ENCODE data around the gene ECE1.
"Not testable (repeated sequence)": the region's sequence is repeated elsewhere in the genome, so short reads cannot be mapped to it uniquely, and the experiment has no call there.

Gene ECE1

DNA sequence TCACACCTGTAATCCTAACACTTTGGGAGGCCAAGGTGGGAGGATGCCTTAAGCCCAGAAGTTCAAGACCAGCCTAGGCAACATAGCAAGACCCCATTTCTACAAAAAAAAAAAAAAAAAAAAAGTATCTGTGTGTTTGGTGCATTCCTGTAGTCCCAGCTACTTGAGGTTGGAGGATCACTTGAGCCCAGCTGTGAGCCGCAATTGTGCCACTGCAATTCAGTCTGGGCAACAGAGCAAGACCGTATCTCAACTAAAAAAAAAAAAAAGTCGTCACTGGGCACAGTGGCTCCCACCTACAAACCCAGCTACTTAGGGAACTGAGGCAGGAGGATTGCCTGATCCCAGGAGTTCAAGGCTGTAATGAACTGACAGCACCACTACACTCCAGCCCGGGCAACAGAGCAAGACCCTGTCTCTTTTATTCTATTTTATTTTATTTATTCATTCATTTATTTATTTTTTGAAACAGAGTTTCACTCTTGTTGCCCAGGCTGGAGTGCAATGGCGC lies 105.0 kb downstream of the ECE1 start:
- DNase-seq (ENCODE audit: low read depth in 2 of 2), result no peak

DNA sequence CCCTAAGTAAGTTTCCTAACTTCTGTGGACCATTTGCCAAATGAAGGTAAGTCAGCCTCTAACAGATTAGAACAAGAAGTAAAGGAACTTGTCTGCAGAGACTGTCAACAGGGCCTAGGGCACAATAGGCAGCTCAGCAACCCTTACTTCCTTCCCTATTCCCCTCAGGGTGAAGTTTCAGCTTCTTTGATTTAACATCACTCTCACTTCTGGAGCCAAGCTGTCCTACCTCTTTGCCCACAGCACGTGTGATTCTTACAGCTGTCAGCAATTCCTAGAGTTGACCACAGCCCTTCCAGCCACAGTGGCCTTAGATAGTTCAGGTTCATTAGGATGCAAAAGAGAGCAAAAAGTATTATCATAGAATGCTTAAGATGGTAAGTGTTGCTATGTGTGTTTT lies 106.0 kb downstream of the ECE1 start:
- no peak for DNase-seq (ENCODE audit: low read depth in 2 of 2)

DNA sequence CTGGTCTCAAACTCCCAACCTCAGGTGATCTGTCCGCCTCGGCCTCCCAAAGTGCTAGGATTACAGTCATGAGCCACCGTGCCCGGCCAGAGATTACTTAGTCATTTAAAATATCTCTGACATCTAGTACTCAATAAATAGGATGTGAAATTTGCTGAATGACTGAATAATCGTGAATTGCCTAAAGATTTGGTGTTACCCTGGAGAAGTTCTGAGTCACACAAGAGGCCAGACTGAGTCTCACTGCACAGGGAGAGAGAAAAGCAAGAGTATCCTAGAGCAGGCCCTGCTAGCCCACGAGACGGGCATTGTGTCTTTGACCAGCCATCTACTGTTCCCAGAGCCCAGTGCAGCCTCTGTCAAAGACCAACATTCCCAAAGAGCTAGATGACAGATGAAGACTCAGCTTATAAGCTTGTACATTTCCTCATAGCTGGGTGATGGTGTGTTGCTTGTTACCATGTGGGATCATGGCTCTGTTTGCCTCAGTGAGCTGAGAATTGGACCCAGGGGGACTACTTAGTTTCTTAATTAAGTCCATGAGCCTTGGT lies 108.0 kb downstream of the ECE1 start:
- DNase-seq (ENCODE audit: low read depth in 2 of 2), result no peak

- not testable (repeated sequence) for DNase-seq (ENCODE audit: low read depth in 2 of 2)
Observed at GRCh38 chr1:21178271-21178670, 112.0 kb downstream of the ECE1 start.

DNA sequence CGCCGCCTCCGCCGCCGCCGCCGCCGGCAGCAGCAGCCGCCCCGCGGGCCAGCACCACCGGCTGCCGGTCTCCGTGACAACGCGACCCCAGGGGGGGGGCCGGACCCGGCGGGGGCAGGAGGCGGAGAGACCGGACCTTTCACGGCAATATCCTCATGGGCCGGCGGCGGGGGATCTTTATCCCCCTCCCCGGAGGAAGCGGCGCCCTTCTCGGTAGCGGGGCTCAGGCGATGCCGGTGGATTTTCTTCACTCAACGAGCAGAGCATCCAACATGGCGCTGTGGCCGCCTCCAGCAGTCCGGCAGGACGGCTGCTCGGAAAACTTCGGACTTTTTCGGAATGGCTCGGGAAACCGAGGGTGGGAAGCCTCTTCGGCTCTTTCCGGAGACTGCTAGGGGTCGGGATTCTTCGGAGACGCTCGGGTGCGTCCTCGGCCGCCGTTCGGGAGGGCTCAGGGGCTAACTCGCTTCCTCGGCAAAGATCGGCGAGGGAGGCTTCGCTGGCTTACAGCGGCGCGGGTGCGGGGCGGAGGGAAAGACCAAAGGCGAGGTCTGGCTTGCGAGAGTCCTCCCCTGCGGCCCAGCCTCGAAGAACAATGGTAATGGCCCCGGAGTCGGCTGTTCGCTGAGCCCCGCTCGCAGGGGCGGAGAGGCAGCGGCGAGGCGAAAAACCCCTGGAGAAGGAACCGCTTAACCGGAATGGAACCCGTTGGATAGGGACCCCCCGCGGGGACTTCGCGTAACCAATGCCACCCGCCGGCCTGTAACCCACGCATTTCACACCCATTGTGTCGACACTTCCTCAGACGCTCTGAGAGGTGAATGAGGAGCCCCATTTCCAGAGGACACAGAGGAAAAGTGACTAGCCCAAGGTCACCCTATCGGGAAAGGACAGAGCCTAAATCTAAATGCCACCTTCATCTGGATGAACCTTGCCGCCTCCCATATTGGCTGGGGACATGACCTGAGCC lies 113.4 kb downstream of the ECE1 start, which contains the start of gene EIF4G3:
Gene EIF4G3, minus strand, starts transcription at position 312 of the 970 bp plus-strand sequence. CDS start 174,155 bp downstream, outside the sequence.
- peak; percentile 96 for DNase-seq (ENCODE audit: low read depth in 2 of 2)

DNA sequence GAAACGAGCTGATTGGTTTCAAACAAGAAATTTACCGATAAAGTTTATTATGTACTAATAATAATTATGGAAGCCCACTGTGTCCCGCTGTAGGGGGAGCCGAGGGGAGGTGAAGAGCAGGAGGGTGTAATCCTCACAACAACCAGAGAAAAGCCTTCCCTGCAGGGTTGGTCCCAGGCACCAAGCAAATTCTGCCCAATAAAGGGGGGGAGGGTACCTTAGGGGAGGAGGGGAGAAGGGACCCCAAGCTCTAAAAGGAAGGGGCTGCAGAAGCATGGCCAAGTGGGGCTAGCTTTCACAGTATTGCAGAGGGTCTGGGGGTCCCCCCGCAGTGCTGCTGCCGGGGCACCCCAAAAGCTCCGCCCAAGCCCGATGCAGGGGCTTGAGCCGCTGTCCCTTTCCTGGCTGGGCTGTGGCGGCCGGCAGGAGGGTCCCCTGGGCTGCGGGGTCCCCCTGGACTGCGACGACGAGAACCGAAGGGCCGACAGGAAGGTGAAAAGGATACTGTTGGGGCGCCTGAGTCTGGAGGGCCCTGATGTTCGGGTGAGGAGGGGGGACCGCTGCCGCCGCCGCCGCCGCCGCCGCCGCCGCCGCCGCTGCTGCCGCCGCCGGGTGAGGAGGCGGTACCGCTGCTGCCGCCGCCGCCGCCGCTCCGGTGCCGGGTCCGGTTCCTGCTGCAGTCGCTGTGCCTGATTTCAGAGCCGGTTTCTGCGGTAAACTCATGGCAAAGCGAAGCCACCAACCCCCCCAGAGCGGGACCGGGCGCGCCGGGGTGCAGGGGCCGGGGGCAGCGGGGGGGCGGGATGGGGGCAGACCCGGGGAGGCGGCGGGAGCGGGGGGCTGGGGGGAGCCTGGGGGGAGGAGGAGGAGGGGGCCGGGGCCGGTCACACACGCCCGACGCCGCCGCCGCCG lies 114.3 kb downstream of the ECE1 start:
- peak in 1 of 2 donors; percentile 14 for DNase-seq (ENCODE audit: low read depth in 2 of 2)

DNA sequence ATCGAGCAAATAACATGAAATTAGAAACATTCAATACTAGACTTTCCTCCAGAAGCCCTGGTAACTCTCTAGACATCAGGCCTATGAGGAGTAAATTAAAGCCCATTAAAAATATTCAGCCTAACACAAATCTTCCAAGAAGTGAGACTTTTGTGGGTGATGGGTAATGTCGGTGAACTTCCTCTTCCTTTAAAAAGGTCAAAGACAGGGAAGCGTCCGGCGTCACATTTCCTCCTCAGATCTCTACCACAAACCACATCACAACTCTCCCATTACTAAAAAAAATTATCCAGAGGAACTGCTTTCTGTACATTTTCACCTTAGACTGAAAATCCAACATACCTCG lies 115.0 kb downstream of the ECE1 start:
- no peak for DNase-seq (ENCODE audit: low read depth in 2 of 2)

- DNase-seq (ENCODE audit: low read depth in 2 of 2), result no peak
Observed at GRCh38 chr1:21174654-21175323, 115.5 kb downstream of the ECE1 start.

DNA sequence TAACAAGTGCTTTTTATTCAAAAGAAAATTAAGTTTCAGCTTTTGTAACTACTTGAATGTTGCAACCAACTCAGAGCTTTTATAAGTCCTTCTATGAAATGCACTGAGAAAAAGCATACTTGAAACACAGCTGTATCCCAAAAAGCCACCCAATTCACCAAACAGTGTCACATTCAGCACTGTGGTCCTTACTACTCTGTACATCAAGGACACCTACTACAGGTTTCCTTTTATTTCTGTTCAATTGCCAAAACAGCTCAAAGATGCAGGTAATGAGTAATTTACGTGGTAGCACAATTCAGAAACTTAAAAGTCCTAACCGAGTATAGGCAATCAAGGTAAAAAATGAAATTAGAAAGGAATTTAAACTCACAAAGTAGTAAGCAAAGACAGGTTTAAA lies 116.0 kb downstream of the ECE1 start:
- DNase-seq (ENCODE audit: low read depth in 2 of 2), result no peak

- DNase-seq (ENCODE audit: low read depth in 2 of 2), result not testable (repeated sequence)
Observed at GRCh38 chr1:21173096-21173495, 117.2 kb downstream of the ECE1 start.

GRCh38 chr1:21170837-21171236 lies 119.4 kb downstream of the ECE1 start:
- not testable (repeated sequence) for DNase-seq (ENCODE audit: low read depth in 2 of 2)

GRCh38 chr1:21168444-21168843 lies 121.8 kb downstream of the ECE1 start:
- no peak for DNase-seq (ENCODE audit: low read depth in 2 of 2)
